ENCODE results near the gene ZNF474.

GRCh38 chr5:122144236-122144635 lies 14.9 kb downstream of the ZNF474 start:
- TF ChIP-seq CTCF (IDR thresholded peaks at IDR 0.05; ENCODE audit: low read depth, low read length) = no peak
- TF ChIP-seq EZH2phosphoT487 (IDR thresholded peaks at IDR 0.05; ENCODE audit: low read depth) = no peak

All from OCI-LY3 (cell line).